ENCODE results near the gene B3GLCT. TPM values are rescaled to one million over a fixed set of nuclear protein-coding genes. Genes with fewer than 3 reads are reported as not detected.
A peak's percentile ranks its signal among the peaks of the same experiment; 100 is the strongest.

B3GLCT gene
- total and polyA plus RNA-seq, 10 of the 15 experiments (the other 5 are each of a cell fraction or from before 2014, with no cell fraction given): 0.07 to 0.89 (median 0.25) TPM

GRCh38 chr13:31200637-31200971 is 829 bp downstream of the B3GLCT start:
- Histone ChIP-seq H3K79me2 (ENCODE audit: control insufficient read depth, insufficient read depth, low read length) (no peaks in the 10 kb centered on the region), H3K9ac (ENCODE audit: control insufficient read depth, insufficient read depth, low read length) (peak overlapping the region; percentile 60), H3K27ac (ENCODE audit: control insufficient read depth, insufficient read depth) (peak overlapping the region; percentile 31), H2AFZ (ENCODE audit: control insufficient read depth, low read depth, low read length) (peak overlapping the region; percentile 87), H3K4me2 (ENCODE audit: control insufficient read depth, insufficient read depth) (peak overlapping the region; percentile 66), H3K36me3 (ENCODE audit: control insufficient read depth in 2 of 2, insufficient read depth in 2 of 2, low read length in 1 of 2) (no peaks in the 10 kb centered on the region), H3K4me1 (ENCODE audit: control insufficient read depth, insufficient read depth, low read length) (peaks cover 6% of the 10 kb centered on the region), H4K20me1 (ENCODE audit: control insufficient read depth, insufficient read depth) (no peaks in the 10 kb centered on the region), H3K9me3 (replicated peaks; ENCODE audit: control insufficient read depth, insufficient read depth, low read length) (no peaks in the 10 kb centered on the region), H3K27me3 (replicated peaks in 1 of 2; ENCODE audit: control insufficient read depth in 2 of 2, insufficient read depth in 2 of 2, low read length in 1 of 2) (peaks cover 0 to 4% of the 10 kb centered on the region in 2 experiments; a peak in 2 of 4 replicates), H3K4me3 (peak overlapping the region; percentile 83)
- BruUV-seq (replicated peaks): no TSS peak
- in situ Hi-C loops (cut with MboI): no loop called here
- WGBS (ENCODE audit: insufficient coverage, insufficient replicate concordance, low lambda C conversion rate, missing lambda C conversion rate): 4% methylated on average over 31 of the region's 34 CpGs
- ChIA-PET CTCF (interaction anchor here (0.8 to 1.1 kb wide), 7 partner anchors 19 to 617 kb away, joined by 3 to 4 read pairs (median 3); no protein-coding TSS in a partner anchor), RAD21 (ENCODE audit: unreplicated experiment) (no interaction called here), POLR2A (interaction anchor here (0.7 kb wide), 1 partner anchor 40 kb away, joined by 5 read pairs; no protein-coding TSS in a partner anchor), SMC1A (ENCODE audit: uncharacterized antibody, unreplicated experiment) (interaction anchor here (0.6 to 1.3 kb wide), 4 partner anchors 21 to 439 kb away, joined by 3 to 4 read pairs (median 3); no protein-coding TSS in a partner anchor)
- intact Hi-C loops (cut with micrococcal nuclease; ENCODE audit: unreplicated experiment): no loop called here
- ATAC-seq (peak; percentile 29), DNase-seq (ENCODE audit: low read depth, low spot score) (no peak), FAIRE-seq (no peak)
- TF ChIP-seq LARP7 (IDR thresholded peaks at IDR 0.05) (0 out of 2 replicates have a peak, but pooled peaks have one; percentile 11), RB1 (IDR thresholded peaks at IDR 0.05; ENCODE audit: borderline replicate concordance) (peak; percentile 52; the same call in 1 of the 2 replicates), YY1 (IDR thresholded peaks at IDR 0.05; ENCODE audit: low read depth, low read length) (no peak), IKZF1 (conservative IDR thresholded peaks at IDR 0.05) (peak; percentile 24; the same call in 1 of the 2 replicates)

- Histone ChIP-seq H4K20me1 (ENCODE audit: control insufficient read depth, insufficient read depth) (no peaks in the 10 kb centered on the region), H2AFZ (ENCODE audit: control insufficient read depth, low read depth, low read length) (no peak overlapping the region), H3K79me2 (ENCODE audit: control insufficient read depth, insufficient read depth, low read length) (no peaks in the 10 kb centered on the region), H3K4me3 (peak overlapping the region; percentile 83; the same call in 1 of the 2 replicates), H3K4me1 (ENCODE audit: control insufficient read depth, insufficient read depth, low read length) (peaks cover 6% of the 10 kb centered on the region), H3K9ac (ENCODE audit: control insufficient read depth, insufficient read depth, low read length) (no peak overlapping the region), H3K27ac (ENCODE audit: control insufficient read depth, insufficient read depth) (no peak overlapping the region), H3K9me3 (replicated peaks; ENCODE audit: control insufficient read depth, insufficient read depth, low read length) (no peaks in the 10 kb centered on the region), H3K36me3 (ENCODE audit: control insufficient read depth in 2 of 2, insufficient read depth in 2 of 2, low read length in 1 of 2) (no peaks in the 10 kb centered on the region), H3K4me2 (ENCODE audit: control insufficient read depth, insufficient read depth) (peak overlapping the region; percentile 66; the same call in 1 of the 2 replicates), H3K27me3 (replicated peaks in 1 of 2; ENCODE audit: control insufficient read depth in 2 of 2, insufficient read depth in 2 of 2, low read length in 1 of 2) (peaks cover 0 to 4% of the 10 kb centered on the region in 2 experiments; a peak in 2 of 4 replicates)
- intact Hi-C loops (cut with micrococcal nuclease; ENCODE audit: unreplicated experiment): no loop called here
- CTCF ChIA-PET: interaction anchor here (0.6 to 1.6 kb wide), 7 partner anchors 18 to 158 kb away, joined by 3 to 5 read pairs (median 3); no protein-coding TSS in a partner anchor
- SMC1A ChIA-PET (ENCODE audit: uncharacterized antibody, unreplicated experiment): interaction anchor here (0.6 to 1.3 kb wide), 5 partner anchors 22 to 438 kb away, joined by 3 to 4 read pairs (median 3); no protein-coding TSS in a partner anchor
- DNase-seq (ENCODE audit: low read depth, low spot score) (no peak), ATAC-seq (no peak), FAIRE-seq (no peak)
- RAD21 ChIA-PET (ENCODE audit: unreplicated experiment): no interaction called here
- TSS peak; percentile 62 for BruUV-seq (replicated peaks)
- WGBS (ENCODE audit: insufficient coverage, insufficient replicate concordance, low lambda C conversion rate, missing lambda C conversion rate): 29% methylated on average over 7 of the region's 7 CpGs
- in situ Hi-C loops (cut with MboI): no loop called here
- no peak for TF ChIP-seq EP300 (IDR thresholded peaks at IDR 0.05; ENCODE audit: borderline replicate concordance in 1 of 2, control insufficient read depth in 1 of 2, low read depth in 2 of 2, low read length in 2 of 2)
- peak; percentile 10 for TF ChIP-seq MEF2B (IDR thresholded peaks at IDR 0.05; ENCODE audit: partially characterized antibody, poor library complexity, severe bottlenecking)
- POLR2A ChIA-PET: interaction anchor here (0.7 kb wide), 1 partner anchor 41 kb away, joined by 5 read pairs; no protein-coding TSS in a partner anchor
These were observed 1.7 kb downstream of the B3GLCT start for GRCh38 chr13:31201341-31202031.
